ENCODE data around the gene GCC2. TPM values are rescaled to one million over a fixed set of nuclear protein-coding genes. Genes with fewer than 3 reads are reported as not detected.

Gene GCC2
- total RNA-seq, 1 donor from 2014 or later, result 25.8 TPM

- peak overlapping the region; percentile 69 for H3K4me3 ChIP-seq (ENCODE audit: low read depth, low read length)
- no peak for TF ChIP-seq CTCF (conservative IDR thresholded peaks at IDR 0.05; ENCODE audit: low read depth, low read length)
- DNase-seq (ENCODE audit: low read depth), result no peak
These were observed 85.8 kb downstream of the GCC2 start for GRCh38 chr2:108534584-108535356.

- no peak for TF ChIP-seq CTCF (conservative IDR thresholded peaks at IDR 0.05; ENCODE audit: low read depth, low read length)
- no peak for DNase-seq (ENCODE audit: low read depth)
These were observed 86.3 kb downstream of the GCC2 start for GRCh38 chr2:108535357-108535631.

GRCh38 chr2:108536133-108536780, 87.3 kb downstream of the GCC2 start:
- TF ChIP-seq CTCF (conservative IDR thresholded peaks at IDR 0.05; ENCODE audit: low read depth, low read length), result no peak
- DNase-seq (ENCODE audit: low read depth), result no peak
- H3K4me3 ChIP-seq (ENCODE audit: low read depth, low read length), result peak overlapping the region; percentile 69

More at GRCh38 chr2:108535357-108535631, 86.3 kb downstream of the GCC2 start:
- peak overlapping the region; percentile 69 for H3K4me3 ChIP-seq (ENCODE audit: low read depth, low read length)

DNA sequence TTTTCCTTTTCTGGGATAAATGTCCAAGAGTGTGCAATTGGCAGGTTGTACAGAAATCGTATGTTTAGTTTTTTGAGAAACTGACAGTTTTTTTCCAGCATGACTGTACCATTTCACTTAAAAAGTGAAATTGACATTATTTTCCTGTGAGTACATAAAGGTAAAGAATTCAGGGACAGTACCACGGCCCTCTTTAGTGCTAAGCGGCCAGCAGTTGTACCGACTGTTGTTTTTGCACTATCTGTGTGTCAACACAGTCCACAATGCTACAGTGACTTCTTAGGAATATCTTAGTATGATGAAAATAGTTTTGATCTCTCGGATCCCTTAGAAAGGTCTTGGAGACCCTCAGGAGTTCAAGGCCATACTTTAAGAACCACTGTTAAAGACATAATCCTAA, 87.9 kb downstream of the GCC2 start:
- DNase-seq (ENCODE audit: low read depth), result no peak
- no peak for TF ChIP-seq CTCF (conservative IDR thresholded peaks at IDR 0.05; ENCODE audit: low read depth, low read length)
- peak overlapping the region; percentile 3 for H3K4me3 ChIP-seq (ENCODE audit: low read depth, low read length)

DNA sequence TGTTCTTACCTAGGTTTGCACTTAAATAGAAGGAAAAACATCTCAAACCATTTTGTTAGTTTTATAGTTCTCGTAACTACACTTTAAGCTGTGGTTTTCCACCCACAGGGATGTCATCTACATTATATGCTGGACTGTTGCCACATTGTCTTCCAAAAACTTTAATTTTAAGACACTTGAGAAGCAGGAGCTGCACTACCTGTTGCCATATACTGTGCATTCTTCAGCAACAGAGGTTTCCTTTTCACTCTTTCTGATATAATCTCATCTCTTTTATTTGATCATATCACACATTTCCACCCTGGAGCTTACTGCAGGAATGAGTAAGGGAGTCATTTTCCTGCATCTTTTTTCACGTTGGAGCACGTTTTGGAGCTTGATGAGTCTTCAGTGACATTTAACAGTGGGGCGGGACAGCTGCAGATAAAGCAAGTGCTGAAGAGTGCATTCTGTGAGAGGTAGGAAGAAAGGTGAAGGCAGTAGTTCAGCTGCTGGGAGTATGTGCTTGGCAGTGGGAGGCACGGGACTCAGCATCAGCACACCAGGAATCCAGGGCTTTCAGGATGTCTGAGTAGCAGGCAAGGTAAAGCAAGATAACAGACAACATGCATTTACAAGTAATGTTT, 89.1 kb downstream of the GCC2 start:
- no peak for DNase-seq (ENCODE audit: low read depth)
- TF ChIP-seq CTCF (conservative IDR thresholded peaks at IDR 0.05; ENCODE audit: low read depth, low read length), result no peak
- no peak overlapping the region for H3K4me3 ChIP-seq (ENCODE audit: low read depth, low read length)

DNA sequence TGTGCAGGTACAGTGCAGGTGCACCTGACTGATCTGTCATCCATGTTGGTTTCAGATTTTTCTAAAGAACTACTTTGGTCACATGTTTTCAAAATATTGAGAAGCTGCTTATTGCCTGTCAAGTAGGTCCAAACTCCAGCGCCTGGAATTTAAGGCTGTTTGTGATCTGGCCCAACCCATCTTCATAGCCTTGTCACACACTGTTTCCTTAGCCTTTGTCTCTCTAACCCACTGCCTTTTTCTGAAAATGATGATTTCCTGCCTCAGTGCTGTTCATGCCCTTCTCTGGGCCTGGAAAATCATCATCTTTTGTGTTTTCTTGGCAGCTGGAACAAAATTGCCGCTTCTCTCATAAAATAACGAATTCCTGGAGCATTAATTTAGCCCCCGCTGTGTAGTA, 92.4 kb downstream of the GCC2 start:
- H3K4me3 ChIP-seq (ENCODE audit: low read depth, low read length), result no peak overlapping the region
- DNase-seq (ENCODE audit: low read depth), result no peak
- TF ChIP-seq CTCF (conservative IDR thresholded peaks at IDR 0.05; ENCODE audit: low read depth, low read length), result no peak

All from epithelial cell of proximal tubule (primary cell).